NCI-H2196 treated with DMSO at 0.1 percent for 48 hours (cell line): ENCODE results near the gene FAM151A.
"Not testable (repeated sequence)": the region's sequence is repeated elsewhere in the genome, so short reads cannot be mapped to it uniquely, and the experiment has no call there.

ENCODE experiments used
- DNase-seq: peaks from one replicate; lab custom pipeline; 2025; ENCODE audit not compliant: unreplicated experiment; lab: John Stamatoyannopoulos, UW

FAM151A gene

DNA sequence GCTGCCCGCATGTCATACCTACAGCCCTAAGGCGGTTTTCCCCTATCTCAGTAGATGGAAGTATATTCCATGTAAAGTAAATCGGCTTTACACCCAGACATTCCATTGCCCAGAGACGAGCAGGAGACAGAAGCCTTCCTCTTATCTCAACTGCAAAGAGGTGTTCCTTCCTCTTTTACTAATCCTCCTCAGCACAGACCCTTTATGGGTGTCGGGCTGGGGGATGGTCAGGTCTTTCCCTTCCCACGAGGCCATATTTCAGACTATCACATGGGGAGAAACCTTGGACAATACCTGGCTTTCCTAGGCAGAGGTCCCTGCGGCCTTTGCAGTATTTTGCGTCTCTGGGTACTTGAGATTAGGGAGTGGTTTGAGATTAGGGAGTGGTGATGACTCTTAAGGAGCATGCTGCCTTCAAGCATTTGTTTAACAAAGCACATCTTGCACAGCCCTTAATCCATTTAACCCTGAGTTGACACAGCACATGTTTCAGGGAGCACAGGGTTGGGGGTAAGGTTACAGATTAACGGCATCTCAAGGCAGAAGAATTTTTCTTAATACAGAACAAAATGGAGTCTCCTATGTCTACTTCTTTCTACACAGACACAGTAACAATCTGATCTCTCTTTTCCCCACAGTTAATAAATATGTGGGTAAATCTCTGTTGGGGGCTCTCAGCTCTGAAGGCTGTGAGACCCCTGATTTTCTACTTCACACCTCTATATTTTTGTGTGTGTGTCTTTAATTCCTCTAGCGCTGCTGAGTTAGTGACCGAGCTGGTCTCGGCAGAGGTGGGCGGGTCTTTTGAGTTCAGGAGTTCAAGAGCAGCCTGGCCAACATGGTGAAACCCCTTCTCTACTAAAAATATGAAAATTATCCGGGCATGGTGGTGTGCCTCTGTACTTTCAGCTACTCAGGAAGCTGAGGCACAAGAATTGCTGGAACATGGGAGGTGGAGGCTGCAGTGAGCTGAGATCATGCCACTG is 13.4 kb upstream of the FAM151A start:
- DNase-seq, result not testable (repeated sequence)

DNA sequence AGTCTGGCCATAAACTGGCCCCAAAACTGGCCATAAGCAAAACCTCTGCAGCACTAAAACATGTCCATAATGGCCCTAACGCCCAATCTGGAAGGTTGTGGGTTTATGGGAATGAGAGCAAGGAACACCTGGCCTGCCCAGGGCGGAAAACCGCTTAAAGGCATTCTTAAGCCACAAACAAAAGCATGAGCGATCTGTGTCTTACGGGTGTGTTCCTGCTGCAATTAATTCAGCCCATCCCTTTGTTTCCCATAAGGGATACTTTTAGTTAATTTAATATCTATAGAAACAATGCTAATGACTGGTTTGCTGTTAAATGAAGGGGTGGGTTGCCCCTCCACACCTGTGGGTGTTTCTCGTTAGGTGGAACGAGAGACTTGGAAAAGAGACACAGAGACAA is 12.5 kb upstream of the FAM151A start:
- DNase-seq, result not testable (repeated sequence)

- no peak for DNase-seq
These were observed 3.9 kb upstream of the FAM151A start for GRCh38 chr1:54627196-54627595.

- no peak for DNase-seq
These were observed 1.4 kb upstream of the FAM151A start for GRCh38 chr1:54624466-54625464.

DNA sequence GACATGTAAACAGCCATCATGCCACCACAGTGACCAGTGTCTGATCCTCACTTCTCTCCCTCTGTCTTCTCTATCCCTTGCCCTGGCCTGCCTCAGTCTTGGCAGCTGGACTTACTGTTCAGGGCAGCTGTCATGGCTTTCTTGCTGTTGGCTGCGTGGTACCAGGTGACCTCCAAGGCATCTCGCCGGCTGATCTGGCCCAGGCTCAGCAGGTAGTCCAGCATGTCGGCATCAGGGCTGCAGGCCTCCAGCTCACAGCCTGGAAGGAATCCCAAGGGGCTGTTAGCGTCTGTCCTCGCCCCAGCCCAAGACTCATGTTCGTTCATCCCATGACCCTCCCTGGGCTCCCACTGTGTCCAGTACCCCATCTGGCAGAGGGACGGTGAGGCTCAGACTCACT is 3.6 kb downstream of the FAM151A start:
- DNase-seq, result no peak

GRCh38 chr1:54615531-54616279 is 7.6 kb downstream of the FAM151A start:
- DNase-seq, result no peak

DNA sequence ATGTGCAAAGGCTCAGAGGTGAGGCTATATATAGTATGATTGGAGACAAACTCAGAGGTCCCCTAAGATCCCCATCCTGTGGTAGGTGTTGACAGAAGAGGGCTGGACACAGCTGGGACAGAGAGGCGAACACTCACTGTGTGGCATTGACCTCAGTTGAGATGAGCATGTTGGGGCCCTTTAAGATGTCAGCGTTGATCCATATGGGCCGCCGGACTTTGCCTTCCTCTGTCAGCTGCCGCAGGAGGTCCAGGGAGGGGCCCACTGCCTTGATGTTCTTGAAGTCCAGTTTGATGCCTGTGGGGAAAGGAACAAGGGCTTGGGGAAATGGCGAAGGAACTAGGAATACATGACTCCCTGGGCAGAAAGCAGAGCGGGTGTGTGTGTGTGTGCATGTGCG is 8.8 kb downstream of the FAM151A start:
- no peak for DNase-seq

DNA sequence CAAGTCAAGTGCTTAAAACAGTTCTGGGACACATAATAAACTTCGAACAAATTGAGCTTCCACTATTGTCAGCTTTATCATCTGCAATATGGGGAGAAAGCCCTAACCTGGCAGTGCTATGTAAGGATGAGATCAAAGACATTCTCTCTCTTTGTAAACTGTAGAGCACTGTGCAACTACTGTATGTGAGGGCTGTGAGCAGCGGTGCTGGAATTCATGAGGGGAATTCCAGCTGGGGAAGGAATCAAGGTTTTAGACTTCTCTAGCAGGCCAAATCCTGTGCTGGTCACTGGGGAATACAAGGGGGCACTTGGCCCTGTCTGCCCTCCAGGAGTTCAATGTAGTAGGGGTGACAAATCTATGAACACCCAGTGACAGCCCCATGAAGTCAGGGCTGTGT is 9.3 kb downstream of the FAM151A start:
- DNase-seq, result no peak

GRCh38 chr1:54611621-54612020 is 11.7 kb downstream of the FAM151A start:
- no peak for DNase-seq

GRCh38 chr1:54610601-54611580 is 12.4 kb downstream of the FAM151A start:
- no peak for DNase-seq

DNA sequence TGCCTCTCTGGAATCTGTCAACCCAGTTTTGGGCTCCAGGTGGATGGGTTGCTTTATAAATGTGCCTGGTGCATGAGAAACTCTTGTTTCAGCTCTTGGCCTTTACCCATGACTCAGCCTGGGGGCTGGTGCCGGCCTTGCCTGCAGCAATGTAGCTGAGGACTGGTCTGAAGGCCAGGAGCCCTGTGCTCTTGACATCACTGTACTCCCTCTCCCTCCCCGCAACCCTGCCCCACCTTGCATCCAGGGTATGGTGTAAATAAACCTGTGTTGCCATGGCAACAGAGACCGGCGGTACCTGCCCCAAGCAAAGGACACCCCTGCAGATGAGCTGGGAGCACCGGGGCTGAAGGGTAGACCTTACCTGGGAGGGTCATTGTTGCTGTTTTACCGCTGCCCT is 13.3 kb downstream of the FAM151A start:
- DNase-seq, result no peak

DNA sequence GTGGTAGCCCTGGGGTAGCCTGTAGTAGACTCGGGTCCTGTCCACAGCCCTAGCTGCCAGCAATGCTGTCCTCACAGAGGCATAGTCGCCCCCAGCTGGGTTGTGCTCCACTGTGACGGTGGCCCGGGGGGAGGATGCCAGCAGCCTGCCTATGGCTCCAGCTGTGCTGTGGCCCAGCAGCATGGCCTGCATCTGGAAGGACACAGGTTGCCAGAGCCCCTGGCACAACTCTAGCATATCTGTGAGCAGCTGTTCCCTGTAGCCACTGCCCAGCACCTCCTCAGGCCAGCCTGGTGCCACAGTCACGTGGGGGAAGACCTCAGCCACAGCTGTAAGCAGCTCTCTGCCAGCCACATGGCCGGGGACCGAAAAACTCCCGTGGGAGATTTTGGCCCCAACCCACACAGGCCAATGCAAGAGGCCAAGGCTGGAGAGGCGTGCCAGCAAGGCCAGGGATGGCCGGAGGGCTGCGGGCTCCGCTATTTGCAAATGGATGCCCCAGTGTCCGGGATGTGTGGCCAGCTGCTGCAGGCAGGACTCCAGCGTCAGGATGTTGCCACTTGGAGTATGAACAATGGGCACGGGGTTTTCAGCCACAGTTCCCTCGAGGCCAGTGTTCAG is 13.9 kb downstream of the FAM151A start:
- DNase-seq, result no peak

- DNase-seq, result no peak
These were observed 14.6 kb downstream of the FAM151A start for GRCh38 chr1:54608566-54609230.

GRCh38 chr1:54607821-54608565 is 15.3 kb downstream of the FAM151A start:
- DNase-seq, result no peak

- no peak for DNase-seq
These were observed 16.4 kb downstream of the FAM151A start for GRCh38 chr1:54606990-54607325.

- peak; percentile 21 for DNase-seq
These were observed 17.0 kb downstream of the FAM151A start for GRCh38 chr1:54606096-54606989.
